ENCODE measurements around the gene TMEM184B. TPM values are rescaled to one million over a fixed set of nuclear protein-coding genes. Genes with fewer than 3 reads are reported as not detected.

TMEM184B gene
- total RNA-seq, 1 experiment from 2014 or later, result 192 TPM

DNA sequence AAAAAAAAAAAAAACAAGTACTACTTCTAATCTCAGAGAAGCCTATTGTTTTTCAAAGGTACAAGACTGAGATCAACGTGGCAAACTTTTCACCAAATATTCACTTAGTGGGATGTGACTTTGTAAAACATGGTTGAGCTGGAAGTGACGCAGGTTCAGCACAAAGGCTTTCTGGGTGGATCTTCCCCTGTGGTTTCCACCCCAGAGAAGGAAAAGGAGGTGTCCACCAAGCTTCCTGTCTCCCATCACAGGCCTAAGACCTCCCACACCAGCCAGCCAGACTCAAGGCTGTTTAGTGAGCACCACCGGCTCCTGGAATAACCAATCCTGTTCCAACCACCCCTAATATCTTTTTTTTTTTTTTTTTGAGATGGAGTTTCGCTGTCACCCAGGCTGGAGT lies 5.7 kb downstream of the TMEM184B start:
- peaks cover 100% of the 10 kb centered on the region for H3K79me2 ChIP-seq (ENCODE audit: low read depth)
- CTCF ChIA-PET, result interaction anchor here (0.7 kb wide), 1 partner anchor 182 kb away, joined by 7 read pairs; no protein-coding TSS in a partner anchor
- peaks cover 29% of the 10 kb centered on the region for H3K4me1 ChIP-seq (replicated peaks; ENCODE audit: insufficient read depth)
- H2AFZ ChIP-seq, result no peak overlapping the region
- peaks cover 97% of the 10 kb centered on the region for H4K20me1 ChIP-seq (ENCODE audit: insufficient read depth)
- H3K27ac ChIP-seq, result 0 out of 2 replicates have a peak overlapping the region, but pooled peaks have one; percentile 2
- no peak for DNase-seq
- no peaks in the 10 kb centered on the region for H3K9me2 ChIP-seq (ENCODE audit: insufficient read depth)
- H3K27me3 ChIP-seq (ENCODE audit: insufficient read depth, low read depth), result no peaks in the 10 kb centered on the region
- no peak overlapping the region for H3K4me2 ChIP-seq
- TF ChIP-seq, protein P1, sequence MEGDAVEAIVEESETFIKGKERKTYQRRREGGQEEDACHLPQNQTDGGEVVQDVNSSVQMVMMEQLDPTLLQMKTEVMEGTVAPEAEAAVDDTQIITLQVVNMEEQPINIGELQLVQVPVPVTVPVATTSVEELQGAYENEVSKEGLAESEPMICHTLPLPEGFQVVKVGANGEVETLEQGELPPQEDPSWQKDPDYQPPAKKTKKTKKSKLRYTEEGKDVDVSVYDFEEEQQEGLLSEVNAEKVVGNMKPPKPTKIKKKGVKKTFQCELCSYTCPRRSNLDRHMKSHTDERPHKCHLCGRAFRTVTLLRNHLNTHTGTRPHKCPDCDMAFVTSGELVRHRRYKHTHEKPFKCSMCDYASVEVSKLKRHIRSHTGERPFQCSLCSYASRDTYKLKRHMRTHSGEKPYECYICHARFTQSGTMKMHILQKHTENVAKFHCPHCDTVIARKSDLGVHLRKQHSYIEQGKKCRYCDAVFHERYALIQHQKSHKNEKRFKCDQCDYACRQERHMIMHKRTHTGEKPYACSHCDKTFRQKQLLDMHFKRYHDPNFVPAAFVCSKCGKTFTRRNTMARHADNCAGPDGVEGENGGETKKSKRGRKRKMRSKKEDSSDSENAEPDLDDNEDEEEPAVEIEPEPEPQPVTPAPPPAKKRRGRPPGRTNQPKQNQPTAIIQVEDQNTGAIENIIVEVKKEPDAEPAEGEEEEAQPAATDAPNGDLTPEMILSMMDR (conservative IDR thresholded peaks at IDR 0.05), result no peak
- TF ChIP-seq EZH2 (IDR thresholded peaks at IDR 0.05; ENCODE audit: low read depth), result no peak
- H3K9me3 ChIP-seq (ENCODE audit: insufficient read depth, low read depth), result no peaks in the 10 kb centered on the region
- POLR2A ChIA-PET (ENCODE audit: unreplicated experiment), result interaction anchor here (0.6 kb wide), 1 partner anchor 144 kb away, joined by 4 read pairs; no protein-coding TSS in a partner anchor
- peaks cover 30% of the 10 kb centered on the region; the same call in 1 of the 2 replicates for H3F3A ChIP-seq (ENCODE audit: insufficient read depth, low read depth)
- intact Hi-C loops (cut with micrococcal nuclease; ENCODE audit: unreplicated experiment), result no loop called here
- BruUV-seq (replicated peaks), result no TSS peak
- no peak overlapping the region for H3K4me3 ChIP-seq
- peaks cover 38% of the 10 kb centered on the region for H3K36me3 ChIP-seq (ENCODE audit: low read depth)

DNA sequence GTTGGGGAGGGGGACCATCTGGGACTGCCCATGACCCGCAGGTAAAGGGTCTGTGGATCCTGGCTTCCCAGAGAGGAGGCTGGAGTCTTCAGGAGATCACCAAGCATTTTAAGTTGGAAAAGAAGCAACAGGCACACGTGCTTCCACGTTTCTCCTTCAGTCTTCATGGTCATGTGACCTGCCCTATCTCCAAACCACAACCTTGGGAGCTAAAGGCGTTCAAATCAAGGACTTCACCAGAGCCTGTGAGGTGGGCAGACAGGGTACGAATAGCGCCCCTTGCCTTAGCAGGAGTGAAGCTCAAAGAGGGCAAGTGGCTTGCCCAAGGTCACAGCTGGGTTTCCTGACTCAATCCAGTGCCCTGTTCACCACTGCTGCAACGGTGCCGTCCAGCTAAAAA lies 6.7 kb downstream of the TMEM184B start:
- H3K9me3 ChIP-seq (ENCODE audit: insufficient read depth, low read depth), result no peaks in the 10 kb centered on the region
- intact Hi-C loops (cut with micrococcal nuclease; ENCODE audit: unreplicated experiment), result no loop called here
- peaks cover 21% of the 10 kb centered on the region for H3K4me1 ChIP-seq (replicated peaks; ENCODE audit: insufficient read depth)
- H2AFZ ChIP-seq, result no peak overlapping the region
- H3K4me2 ChIP-seq, result no peak overlapping the region
- H3K4me3 ChIP-seq, result no peak overlapping the region
- H3K9me2 ChIP-seq (ENCODE audit: insufficient read depth), result no peaks in the 10 kb centered on the region
- ChIA-PET CTCF (no interaction called here), POLR2A (ENCODE audit: unreplicated experiment) (interaction anchor here (0.6 kb wide), 1 partner anchor 145 kb away, joined by 4 read pairs; no protein-coding TSS in a partner anchor)
- no peak for DNase-seq
- H3K27me3 ChIP-seq (ENCODE audit: insufficient read depth, low read depth), result no peaks in the 10 kb centered on the region
- H3F3A ChIP-seq (ENCODE audit: insufficient read depth, low read depth), result peaks cover 32% of the 10 kb centered on the region; the same call in 1 of the 2 replicates
- BruUV-seq (replicated peaks), result no TSS peak
- H4K20me1 ChIP-seq (ENCODE audit: insufficient read depth), result peaks cover 98% of the 10 kb centered on the region
- H3K27ac ChIP-seq, result no peak overlapping the region
- H3K79me2 ChIP-seq (ENCODE audit: low read depth), result peaks cover 100% of the 10 kb centered on the region
- H3K36me3 ChIP-seq (ENCODE audit: low read depth), result peaks cover 37% of the 10 kb centered on the region
- no peak for TF ChIP-seq EZH2 (IDR thresholded peaks at IDR 0.05; ENCODE audit: low read depth)
- TF ChIP-seq, protein P1 (conservative IDR thresholded peaks at IDR 0.05), result no peak

DNA sequence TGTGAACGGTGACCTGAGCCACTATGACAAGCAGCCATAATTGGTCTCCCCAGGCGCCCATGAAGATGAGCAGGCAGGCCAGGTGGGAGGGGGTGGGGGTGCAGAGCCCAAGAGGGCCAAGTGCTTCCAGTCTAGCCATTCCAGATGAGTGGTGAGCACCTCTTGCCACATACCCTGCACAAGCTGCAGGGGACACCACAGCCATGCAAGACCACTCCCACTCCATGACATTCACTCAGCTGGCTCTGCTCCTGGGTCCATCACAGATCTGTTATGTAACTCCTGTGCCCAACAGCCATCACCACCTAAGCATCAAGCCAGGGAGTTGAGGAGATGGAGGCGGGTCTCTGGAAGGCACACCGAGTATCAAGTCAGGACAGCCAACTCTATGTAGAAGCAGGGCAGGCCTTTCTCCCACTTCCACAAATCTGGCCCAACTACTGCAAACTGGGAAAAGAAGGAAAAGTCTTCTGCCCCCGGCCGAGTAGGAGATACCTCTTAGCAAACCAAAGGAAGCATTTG lies 8.4 kb downstream of the TMEM184B start:
- H3K4me3 ChIP-seq, result no peak overlapping the region
- H3K4me2 ChIP-seq, result no peak overlapping the region
- CTCF ChIA-PET, result no interaction called here
- no peaks in the 10 kb centered on the region for H3K27me3 ChIP-seq (ENCODE audit: insufficient read depth, low read depth)
- intact Hi-C loops (cut with micrococcal nuclease; ENCODE audit: unreplicated experiment), result no loop called here
- H3K9me3 ChIP-seq (ENCODE audit: insufficient read depth, low read depth), result no peaks in the 10 kb centered on the region
- no TSS peak for BruUV-seq (replicated peaks)
- POLR2A ChIA-PET (ENCODE audit: unreplicated experiment), result no interaction called here
- H2AFZ ChIP-seq, result no peak overlapping the region
- peaks cover 35% of the 10 kb centered on the region; the same call in 1 of the 2 replicates for H3F3A ChIP-seq (ENCODE audit: insufficient read depth, low read depth)
- no peaks in the 10 kb centered on the region for H3K9me2 ChIP-seq (ENCODE audit: insufficient read depth)
- H3K4me1 ChIP-seq (replicated peaks; ENCODE audit: insufficient read depth), result peaks cover 4% of the 10 kb centered on the region; the same call in 1 of the 2 replicates
- peaks cover 24% of the 10 kb centered on the region for H3K36me3 ChIP-seq (ENCODE audit: low read depth)
- DNase-seq, result peak in 1 of 2 experiments; percentile 26
- no peak overlapping the region for H3K27ac ChIP-seq
- no peak for TF ChIP-seq EZH2 (IDR thresholded peaks at IDR 0.05; ENCODE audit: low read depth)
- TF ChIP-seq, protein P1 (conservative IDR thresholded peaks at IDR 0.05), result no peak
- peaks cover 96% of the 10 kb centered on the region for H4K20me1 ChIP-seq (ENCODE audit: insufficient read depth)
- peaks cover 100% of the 10 kb centered on the region for H3K79me2 ChIP-seq (ENCODE audit: low read depth)

Measured in PC-9 (cell line).